DND-41 (cell line): ENCODE results near the gene SHROOM1.

Experiments used
- ATAC-seq: fragments of 200-7000 bp; cut with Tn5 transposase; 3 replicates; pipeline ENCODE4 v1.9.1; 2021; ENCODE audit warnings: low read depth; ENCODE audit not compliant: insufficient read depth
- DNase-seq: peaks from one replicate; pipeline ENCODE4 v3.0.0-alpha.2; 2020
- H2AFZ ChIP-seq: 2 replicates; pipeline ENCODE4 v1.6.0; 2012; ENCODE audit warnings: low read depth, low read length
- H3K27ac ChIP-seq: 2 replicates; pipeline ENCODE4 v1.5.1; 2012; ENCODE audit warnings: low read length, inconsistent platforms
- H3K27me3 ChIP-seq: fragments of 200-600 bp; sonication (generic); 2 replicates; pipeline ENCODE4 v1.6.0; 2012; ENCODE audit warnings: low read length, mild to moderate bottlenecking, inconsistent platforms; ENCODE audit not compliant: insufficient read depth, poor library complexity
- H3K36me3 ChIP-seq: 2 replicates; pipeline ENCODE4 v1.5.1; 2012; ENCODE audit warnings: low read length, inconsistent platforms; ENCODE audit not compliant: insufficient read depth
- H3K4me1 ChIP-seq: 2 replicates; pipeline ENCODE4 v1.5.1; 2012; ENCODE audit warnings: mild to moderate bottlenecking, low read length; ENCODE audit not compliant: insufficient read depth
- H3K4me2 ChIP-seq: 2 replicates; pipeline ENCODE4 v1.6.0; 2012; ENCODE audit warnings: mild to moderate bottlenecking, moderate library complexity, low read length, inconsistent platforms; ENCODE audit not compliant: insufficient read depth
- H3K4me3 ChIP-seq, 2 experiments: fragments of 200-600 bp in 1 of 2; shearing (Covaris generic) in 1 of 2; 2 replicates each; pipeline ENCODE4 v1.5.1; 2012 to 2016; ENCODE audit warnings: inconsistent platforms in 2 of 2, low read length in 2 of 2, mild to moderate bottlenecking in 2 of 2, low read depth in 1 of 2, moderate library complexity in 1 of 2
- H3K79me2 ChIP-seq: 2 replicates; pipeline ENCODE4 v1.6.0; 2012; ENCODE audit warnings: low read length, inconsistent platforms; ENCODE audit not compliant: insufficient read depth
- H3K9ac ChIP-seq: 2 replicates; pipeline ENCODE4 v1.6.0; 2012; ENCODE audit warnings: low read depth, mild to moderate bottlenecking, inconsistent platforms, low read length, moderate library complexity
- H3K9me3 ChIP-seq: 2 replicates; pipeline ENCODE4 v1.5.1; 2012; ENCODE audit warnings: low read length, moderate library complexity, mild to moderate bottlenecking, inconsistent platforms; ENCODE audit not compliant: insufficient read depth, severe bottlenecking
- H4K20me1 ChIP-seq: 2 replicates; pipeline ENCODE4 v1.6.0; 2012; ENCODE audit warnings: low read length; ENCODE audit not compliant: insufficient read depth
- CTCF ChIP-seq: IDR thresholded peaks from 2 replicates; pipeline ENCODE4 v1.5.1; 2012; ENCODE audit warnings: borderline replicate concordance, low read length, moderate library complexity, mild to moderate bottlenecking; ENCODE audit not compliant: poor library complexity, severe bottlenecking; ENCODE audit errors: extremely low read depth
- EZH2 ChIP-seq: IDR thresholded peaks from 3 replicates; pipeline ENCODE4 v1.6.1; 2012; ENCODE audit warnings: borderline replicate concordance, low read depth, mild to moderate bottlenecking, moderate library complexity, low read length, inconsistent platforms; ENCODE audit not compliant: severe bottlenecking

SHROOM1 gene

GRCh38 chr5:132841305-132841704 is 10.9 kb upstream of the SHROOM1 start:
- no peaks in the 10 kb centered on the region for H3K4me1 ChIP-seq

DNA sequence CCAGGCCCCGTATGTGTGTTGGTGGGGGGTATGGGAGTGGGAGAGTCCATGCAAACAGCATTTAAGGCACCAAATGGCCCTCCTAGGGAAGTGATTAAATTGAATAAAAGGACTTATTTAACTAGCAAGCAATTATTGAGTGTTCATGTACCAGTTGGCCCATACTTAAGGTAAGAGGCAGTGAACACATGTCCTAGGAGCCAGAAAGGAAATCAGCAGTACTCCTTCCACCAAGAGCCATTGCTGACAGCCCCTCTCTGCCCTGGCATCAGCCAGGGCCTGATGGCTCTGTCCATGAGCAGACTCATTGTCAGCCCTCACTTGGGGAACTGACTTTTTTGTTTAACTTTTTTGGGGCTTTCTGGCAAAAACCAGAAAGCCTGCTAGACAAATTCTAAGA is 10.4 kb upstream of the SHROOM1 start:
- Histone ChIP-seq H2AFZ (no peak overlapping the region), H3K9ac (no peak overlapping the region), H3K4me1 (no peaks in the 10 kb centered on the region), H3K4me3 (no peak overlapping the region), H4K20me1 (no peaks in the 10 kb centered on the region), H3K9me3 (no peaks in the 10 kb centered on the region), H3K79me2 (no peaks in the 10 kb centered on the region), H3K27ac (no peak overlapping the region), H3K4me2 (no peak overlapping the region), H3K36me3 (no peaks in the 10 kb centered on the region), H3K27me3 (no peaks in the 10 kb centered on the region)
- ATAC-seq (no peak), DNase-seq (no peak)
- TF ChIP-seq CTCF (no peak), EZH2 (no peak)

More at GRCh38 chr5:132841305-132841704, 10.9 kb upstream of the SHROOM1 start:
- H3K9me3 ChIP-seq, result no peaks in the 10 kb centered on the region
- no peak for DNase-seq
- no peaks in the 10 kb centered on the region for H3K79me2 ChIP-seq
- TF ChIP-seq CTCF (no peak), EZH2 (no peak)
- no peak overlapping the region for H3K27ac ChIP-seq
- no peak overlapping the region for H2AFZ ChIP-seq
- no peak for ATAC-seq
- H4K20me1 ChIP-seq, result no peaks in the 10 kb centered on the region
- H3K4me2 ChIP-seq, result no peak overlapping the region
- no peaks in the 10 kb centered on the region for H3K36me3 ChIP-seq
- no peak overlapping the region for H3K9ac ChIP-seq
- H3K27me3 ChIP-seq, result no peaks in the 10 kb centered on the region
- H3K4me3 ChIP-seq, result no peak overlapping the region

DNA sequence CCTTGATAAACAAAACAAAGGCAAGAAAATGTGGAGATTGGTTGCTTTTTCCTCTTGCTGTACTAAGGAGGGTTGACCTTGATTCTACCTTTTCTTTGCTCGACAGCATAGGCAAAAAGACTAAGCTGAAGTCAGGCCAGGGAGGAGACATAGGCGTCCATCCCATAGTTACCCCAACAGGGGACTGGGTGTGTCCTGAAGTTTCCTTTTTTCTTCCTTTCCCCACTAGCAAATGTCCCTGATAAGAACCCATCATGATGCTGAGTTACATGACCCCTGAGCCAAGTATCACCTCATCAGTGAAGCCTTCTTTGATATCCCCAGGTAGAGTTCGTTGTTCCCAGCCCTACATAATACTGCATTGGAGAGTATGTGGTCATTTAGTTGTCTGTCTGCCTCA is 9.9 kb upstream of the SHROOM1 start:
- no peaks in the 10 kb centered on the region for H3K4me1 ChIP-seq
- H4K20me1 ChIP-seq, result no peaks in the 10 kb centered on the region
- no peak overlapping the region for H2AFZ ChIP-seq
- H3K4me3 ChIP-seq, result no peak overlapping the region
- H3K9me3 ChIP-seq, result no peaks in the 10 kb centered on the region
- H3K36me3 ChIP-seq, result no peaks in the 10 kb centered on the region
- no peak for ATAC-seq
- TF ChIP-seq EZH2, result no peak
- no peak for DNase-seq
- no peak overlapping the region for H3K9ac ChIP-seq
- H3K27ac ChIP-seq, result no peak overlapping the region
- H3K79me2 ChIP-seq, result no peaks in the 10 kb centered on the region
- no peak overlapping the region for H3K4me2 ChIP-seq
- H3K27me3 ChIP-seq, result no peaks in the 10 kb centered on the region

GRCh38 chr5:132839426-132840301 is 9.2 kb upstream of the SHROOM1 start:
- DNase-seq (no peak), ATAC-seq (no peak)
- Histone ChIP-seq H3K27me3 (no peaks in the 10 kb centered on the region), H3K9me3 (no peaks in the 10 kb centered on the region), H3K36me3 (no peaks in the 10 kb centered on the region), H3K27ac (no peak overlapping the region), H2AFZ (no peak overlapping the region), H3K4me2 (no peak overlapping the region), H4K20me1 (no peaks in the 10 kb centered on the region), H3K4me3 (no peak overlapping the region), H3K9ac (no peak overlapping the region), H3K4me1 (no peaks in the 10 kb centered on the region), H3K79me2 (no peaks in the 10 kb centered on the region)
- no peak for TF ChIP-seq EZH2
- no peak for TF ChIP-seq CTCF
